ENCODE measurements around the gene RAB11B. TPM values are rescaled to one million over a fixed set of nuclear protein-coding genes. Genes with fewer than 3 reads are reported as not detected.

RAB11B gene
- total and polyA plus RNA-seq, 9 of the 15 experiments (the other 6 are each of a cell fraction or from before 2014, with no cell fraction given), result 0.74 to 71.0 (median 13.8) TPM

DNA sequence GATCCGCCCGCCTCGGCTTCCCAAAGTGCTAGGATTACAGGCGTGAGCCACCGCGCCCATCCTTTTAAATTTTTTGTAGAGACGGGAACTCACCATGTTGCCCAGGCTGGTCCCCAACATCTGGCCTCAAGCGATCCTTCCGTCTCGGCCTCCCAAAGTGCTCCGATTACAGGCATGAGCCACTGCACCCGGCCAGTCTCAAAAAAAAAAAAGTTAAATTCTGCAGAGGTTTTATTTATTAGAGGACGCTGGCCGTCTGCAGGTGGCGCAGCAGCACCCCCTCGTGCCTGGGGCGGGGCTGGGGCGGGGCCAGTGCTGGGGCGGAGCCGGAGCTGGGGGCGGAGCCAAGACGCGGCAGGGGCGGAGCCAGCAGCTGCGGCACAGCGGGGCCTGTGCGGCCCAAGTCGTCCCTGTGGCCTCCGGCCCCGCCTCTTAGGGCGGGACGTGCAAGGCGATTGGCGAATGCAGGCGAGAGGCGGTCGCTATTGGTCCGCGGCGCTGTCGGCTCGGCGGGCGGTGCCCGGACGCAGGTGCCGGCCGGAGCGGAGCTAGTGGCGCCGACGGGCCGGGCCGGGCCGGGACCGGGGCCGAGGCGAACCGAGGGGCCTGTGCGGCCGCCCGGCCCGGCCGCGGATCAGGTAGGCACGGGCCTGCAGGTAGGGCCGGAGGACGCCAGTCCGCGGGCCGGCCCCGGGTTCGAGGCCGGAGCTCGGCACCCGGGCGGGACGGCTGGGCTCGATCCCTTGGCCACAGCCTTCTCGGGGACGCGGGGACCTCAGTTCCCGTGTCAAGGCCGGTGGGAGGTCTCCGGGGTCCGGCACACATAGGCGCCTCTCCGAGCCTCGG is 22.8 kb downstream of the RAB11B start, which contains the start of gene MARCHF2:
MARCHF2 (plus strand) TSS at position 523 of the 846 bp plus-strand sequence. CDS start 8,536 bp downstream, outside the sequence.
- CTCF ChIA-PET (ENCODE audit: low intra/inter-chr PET ratio), result interaction anchor here (1.0 kb wide), 1 partner anchor 168 kb away, joined by 3 read pairs; no protein-coding TSS in a partner anchor
- peak within 1 kb of the TSS; percentile 71 for H3K4me2 ChIP-seq (ENCODE audit: insufficient read depth, low read length)
- intact Hi-C loops (cut with micrococcal nuclease) (loop anchor here (5.0 to 10.0 kb wide), 2 partner anchors 99 to 162 kb away; partner anchors contain the start of genes MYO1F and ZNF414), in situ Hi-C loops (cut with MboI) (no loop called here)
- peak within 1 kb of the TSS; percentile 87 for H2AFZ ChIP-seq (ENCODE audit: low read depth, low read length)
- no peaks in the 10 kb centered on the region for H3K9me1 ChIP-seq (ENCODE audit: control insufficient read depth, insufficient read depth, low read length)
- H3K27ac ChIP-seq (ENCODE audit: extremely low read depth, low read depth, low read length), result no peak within 1 kb of the TSS
- no peaks in the 10 kb centered on the region for H4K20me1 ChIP-seq (replicated peaks; ENCODE audit: control insufficient read depth, insufficient read depth, low read length)
- no peaks in the 10 kb centered on the region for H3K36me3 ChIP-seq (ENCODE audit: control insufficient read depth, insufficient read depth, low read length)
- no peaks in the 10 kb centered on the region for H3K27me3 ChIP-seq (ENCODE audit: control insufficient read depth in 2 of 2, insufficient read depth in 2 of 2, low read length in 2 of 2)
- peak; percentile 93 for FAIRE-seq
- peaks cover 22 to 39% of the 10 kb centered on the region in 2 experiments; a peak in 4 of 5 replicates for H3K4me1 ChIP-seq (replicated peaks in 1 of 2; ENCODE audit: control insufficient read depth in 2 of 2, insufficient read depth in 2 of 2, low read length in 2 of 2)
- H3K79me2 ChIP-seq (ENCODE audit: control insufficient read depth, insufficient read depth, low read length), result no peaks in the 10 kb centered on the region
- peak within 1 kb of the TSS; percentile 37 to 92; a peak in 3 of 4 replicates for H3K9ac ChIP-seq (ENCODE audit: insufficient read depth in 1 of 2, low read depth in 2 of 2, low read length in 2 of 2)
- H3K4me3 ChIP-seq, result peak within 1 kb of the TSS; percentile 53
- POLR2A ChIA-PET, result interaction anchor here (0.6 to 1.4 kb wide), 9 partner anchors 11 to 93 kb away, joined by 3 to 5 read pairs (median 3); partner anchors contain the start of genes HNRNPM and RAB11B
- H3K9me3 ChIP-seq (replicated peaks; ENCODE audit: control insufficient read depth, insufficient read depth, low read depth, low read length), result no peaks in the 10 kb centered on the region
- BruUV-seq (replicated peaks), result no TSS peak
- peak; percentile 97 to 99 (median 98) for DNase-seq (ENCODE audit: extremely low read depth in 1 of 4, low spot score in 3 of 4)
- ATAC-seq, result peak; percentile 99
- WGBS (ENCODE audit: insufficient coverage, low coverage, missing lambda C conversion rate), result 6% methylated on average over 46 of the region's 89 CpGs
- TF ChIP-seq, protein P1, sequence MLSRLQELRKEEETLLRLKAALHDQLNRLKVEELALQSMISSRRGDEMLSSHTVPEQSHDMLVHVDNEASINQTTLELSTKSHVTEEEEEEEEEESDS (CRISPR knock-in tag; IDR thresholded peaks at IDR 0.05), result no peak
- TF ChIP-seq CHD2 (IDR thresholded peaks at IDR 0.05; ENCODE audit: low read depth, low read length) (peak; percentile 83), NR2C2 (CRISPR knock-in tag; IDR thresholded peaks at IDR 0.05) (no peak), NR2C2 (tag; IDR thresholded peaks at IDR 0.05) (no peak), BRD4 (IDR thresholded peaks at IDR 0.05) (no peak), RFX5 (IDR thresholded peaks at IDR 0.05; ENCODE audit: low read depth, low read length) (no peak), TBP (optimal IDR thresholded peaks at IDR 0.05; ENCODE audit: low read depth, low read length) (no peak), CBX8 (IDR thresholded peaks at IDR 0.05; ENCODE audit: borderline replicate concordance, extremely low read depth, low read depth, low read length, poor library complexity, severe bottlenecking) (no peak)
- TF ChIP-seq, protein P2, sequence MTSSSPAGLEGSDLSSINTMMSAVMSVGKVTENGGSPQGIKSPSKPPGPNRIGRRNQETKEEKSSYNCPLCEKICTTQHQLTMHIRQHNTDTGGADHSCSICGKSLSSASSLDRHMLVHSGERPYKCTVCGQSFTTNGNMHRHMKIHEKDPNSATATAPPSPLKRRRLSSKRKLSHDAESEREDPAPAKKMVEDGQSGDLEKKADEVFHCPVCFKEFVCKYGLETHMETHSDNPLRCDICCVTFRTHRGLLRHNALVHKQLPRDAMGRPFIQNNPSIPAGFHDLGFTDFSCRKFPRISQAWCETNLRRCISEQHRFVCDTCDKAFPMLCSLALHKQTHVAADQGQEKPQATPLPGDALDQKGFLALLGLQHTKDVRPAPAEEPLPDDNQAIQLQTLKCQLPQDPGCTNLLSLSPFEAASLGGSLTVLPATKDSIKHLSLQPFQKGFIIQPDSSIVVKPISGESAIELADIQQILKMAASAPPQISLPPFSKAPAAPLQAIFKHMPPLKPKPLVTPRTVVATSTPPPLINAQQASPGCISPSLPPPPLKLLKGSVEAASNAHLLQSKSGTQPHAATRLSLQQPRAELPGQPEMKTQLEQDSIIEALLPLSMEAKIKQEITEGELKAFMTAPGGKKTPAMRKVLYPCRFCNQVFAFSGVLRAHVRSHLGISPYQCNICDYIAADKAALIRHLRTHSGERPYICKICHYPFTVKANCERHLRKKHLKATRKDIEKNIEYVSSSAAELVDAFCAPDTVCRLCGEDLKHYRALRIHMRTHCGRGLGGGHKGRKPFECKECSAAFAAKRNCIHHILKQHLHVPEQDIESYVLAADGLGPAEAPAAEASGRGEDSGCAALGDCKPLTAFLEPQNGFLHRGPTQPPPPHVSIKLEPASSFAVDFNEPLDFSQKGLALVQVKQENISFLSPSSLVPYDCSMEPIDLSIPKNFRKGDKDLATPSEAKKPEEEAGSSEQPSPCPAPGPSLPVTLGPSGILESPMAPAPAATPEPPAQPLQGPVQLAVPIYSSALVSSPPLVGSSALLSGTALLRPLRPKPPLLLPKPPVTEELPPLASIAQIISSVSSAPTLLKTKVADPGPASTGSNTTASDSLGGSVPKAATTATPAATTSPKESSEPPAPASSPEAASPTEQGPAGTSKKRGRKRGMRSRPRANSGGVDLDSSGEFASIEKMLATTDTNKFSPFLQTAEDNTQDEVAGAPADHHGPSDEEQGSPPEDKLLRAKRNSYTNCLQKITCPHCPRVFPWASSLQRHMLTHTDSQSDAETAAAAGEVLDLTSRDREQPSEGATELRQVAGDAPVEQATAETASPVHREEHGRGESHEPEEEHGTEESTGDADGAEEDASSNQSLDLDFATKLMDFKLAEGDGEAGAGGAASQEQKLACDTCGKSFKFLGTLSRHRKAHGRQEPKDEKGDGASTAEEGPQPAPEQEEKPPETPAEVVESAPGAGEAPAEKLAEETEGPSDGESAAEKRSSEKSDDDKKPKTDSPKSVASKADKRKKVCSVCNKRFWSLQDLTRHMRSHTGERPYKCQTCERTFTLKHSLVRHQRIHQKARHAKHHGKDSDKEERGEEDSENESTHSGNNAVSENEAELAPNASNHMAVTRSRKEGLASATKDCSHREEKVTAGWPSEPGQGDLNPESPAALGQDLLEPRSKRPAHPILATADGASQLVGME (CRISPR knock-in tag; IDR thresholded peaks at IDR 0.05), result no peak
- TF ChIP-seq, protein P3, sequence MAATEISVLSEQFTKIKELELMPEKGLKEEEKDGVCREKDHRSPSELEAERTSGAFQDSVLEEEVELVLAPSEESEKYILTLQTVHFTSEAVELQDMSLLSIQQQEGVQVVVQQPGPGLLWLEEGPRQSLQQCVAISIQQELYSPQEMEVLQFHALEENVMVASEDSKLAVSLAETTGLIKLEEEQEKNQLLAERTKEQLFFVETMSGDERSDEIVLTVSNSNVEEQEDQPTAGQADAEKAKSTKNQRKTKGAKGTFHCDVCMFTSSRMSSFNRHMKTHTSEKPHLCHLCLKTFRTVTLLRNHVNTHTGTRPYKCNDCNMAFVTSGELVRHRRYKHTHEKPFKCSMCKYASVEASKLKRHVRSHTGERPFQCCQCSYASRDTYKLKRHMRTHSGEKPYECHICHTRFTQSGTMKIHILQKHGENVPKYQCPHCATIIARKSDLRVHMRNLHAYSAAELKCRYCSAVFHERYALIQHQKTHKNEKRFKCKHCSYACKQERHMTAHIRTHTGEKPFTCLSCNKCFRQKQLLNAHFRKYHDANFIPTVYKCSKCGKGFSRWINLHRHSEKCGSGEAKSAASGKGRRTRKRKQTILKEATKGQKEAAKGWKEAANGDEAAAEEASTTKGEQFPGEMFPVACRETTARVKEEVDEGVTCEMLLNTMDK (IDR thresholded peaks at IDR 0.05; ENCODE audit: borderline replicate concordance, insufficient read depth, low read depth, low read length, poor library complexity, severe bottlenecking), result peak; percentile 86
- TF ChIP-seq, protein P4, sequence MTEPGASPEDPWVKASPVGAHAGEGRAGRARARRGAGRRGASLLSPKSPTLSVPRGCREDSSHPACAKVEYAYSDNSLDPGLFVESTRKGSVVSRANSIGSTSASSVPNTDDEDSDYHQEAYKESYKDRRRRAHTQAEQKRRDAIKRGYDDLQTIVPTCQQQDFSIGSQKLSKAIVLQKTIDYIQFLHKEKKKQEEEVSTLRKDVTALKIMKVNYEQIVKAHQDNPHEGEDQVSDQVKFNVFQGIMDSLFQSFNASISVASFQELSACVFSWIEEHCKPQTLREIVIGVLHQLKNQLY (CRISPR knock-in tag; conservative IDR thresholded peaks at IDR 0.05), result no peak

Measured in K562 (cell line).